IPS-15b (cell line): ENCODE measurements around the gene ABCF3.

Experiments
- H3K27me3 ChIP-seq: one replicate; pipeline ENCODE4 v1.6.1; 2013; ENCODE audit warnings: low read length; ENCODE audit not compliant: control insufficient read depth, insufficient read depth
- H3K36me3 ChIP-seq: one replicate; pipeline ENCODE4 v1.6.1; 2013; ENCODE audit warnings: low read length; ENCODE audit not compliant: control insufficient read depth, insufficient read depth
- H3K4me1 ChIP-seq: one replicate; pipeline ENCODE4 v1.6.1; 2013; ENCODE audit warnings: mild to moderate bottlenecking, low read length; ENCODE audit not compliant: control insufficient read depth, insufficient read depth
- H3K4me3 ChIP-seq: one replicate; pipeline ENCODE4 v1.5.1; 2013; ENCODE audit warnings: low read depth, low read length
- H3K9ac ChIP-seq: one replicate; pipeline ENCODE4 v1.6.1; 2013; ENCODE audit warnings: low read depth, mild to moderate bottlenecking, low read length
- H3K9me3 ChIP-seq: one replicate; pipeline ENCODE4 v1.6.1; 2013; ENCODE audit warnings: mild to moderate bottlenecking, low read length; ENCODE audit not compliant: control insufficient read depth, insufficient read depth

ABCF3 gene

GRCh38 chr3:184169896-184170875 lies 15.8 kb upstream of the ABCF3 start:
- H3K9ac ChIP-seq: no peak overlapping the region

GRCh38 chr3:184171562-184171961 lies 14.4 kb upstream of the ABCF3 start:
- Histone ChIP-seq H3K9ac (no peak overlapping the region), H3K36me3 (peaks cover 27% of the 10 kb centered on the region), H3K27me3 (no peaks in the 10 kb centered on the region), H3K4me1 (no peaks in the 10 kb centered on the region), H3K9me3 (no peaks in the 10 kb centered on the region), H3K4me3 (no peak overlapping the region)

More at GRCh38 chr3:184169896-184170875, 15.8 kb upstream of the ABCF3 start:
- Histone ChIP-seq H3K9me3 (no peaks in the 10 kb centered on the region), H3K4me1 (no peaks in the 10 kb centered on the region), H3K4me3 (no peak overlapping the region), H3K36me3 (peaks cover 39% of the 10 kb centered on the region), H3K27me3 (no peaks in the 10 kb centered on the region)

GRCh38 chr3:184172681-184173373 lies 13.2 kb upstream of the ABCF3 start:
- Histone ChIP-seq H3K36me3 (peaks cover 25% of the 10 kb centered on the region), H3K4me3 (no peak overlapping the region), H3K27me3 (no peaks in the 10 kb centered on the region), H3K9ac (no peak overlapping the region), H3K9me3 (no peaks in the 10 kb centered on the region), H3K4me1 (peaks cover 9% of the 10 kb centered on the region)

DNA sequence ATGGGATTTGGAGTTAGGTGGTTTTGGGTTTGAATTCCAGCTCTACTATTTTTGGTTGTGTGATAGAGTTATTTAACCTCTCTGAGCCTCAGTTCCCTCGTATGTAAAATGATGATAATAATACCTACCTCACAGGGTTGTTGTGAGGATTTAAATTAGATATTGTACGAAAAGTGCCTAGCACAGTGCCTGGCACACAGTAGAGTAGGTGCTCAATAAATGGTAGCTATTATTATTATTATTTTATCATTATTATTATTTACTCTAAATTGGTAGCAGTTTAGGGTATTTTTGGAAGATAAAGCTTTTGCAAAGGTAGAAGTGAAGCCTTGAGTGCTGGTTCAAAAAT lies 12.7 kb upstream of the ABCF3 start:
- Histone ChIP-seq H3K9ac (no peak overlapping the region), H3K9me3 (no peaks in the 10 kb centered on the region), H3K4me3 (no peak overlapping the region), H3K4me1 (peaks cover 9% of the 10 kb centered on the region), H3K36me3 (peaks cover 25% of the 10 kb centered on the region), H3K27me3 (no peaks in the 10 kb centered on the region)

DNA sequence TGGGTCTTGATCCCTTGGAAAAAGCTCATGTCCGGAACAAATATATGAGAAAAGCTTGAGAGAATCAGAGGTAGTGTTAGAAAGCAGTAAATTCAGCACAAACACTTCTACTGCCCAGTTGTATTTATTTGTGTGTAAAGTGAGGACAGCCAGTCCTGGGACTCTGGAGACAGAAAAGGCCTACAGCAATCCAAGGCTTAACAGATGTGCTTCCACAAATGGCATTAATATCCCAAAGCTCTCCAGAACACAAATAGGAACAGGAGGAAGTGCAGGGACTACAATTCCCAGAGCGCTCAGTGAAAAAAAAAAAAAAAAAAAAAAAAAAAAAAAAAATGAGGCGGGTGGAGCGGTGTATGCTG lies 11.7 kb upstream of the ABCF3 start:
- H3K4me1 ChIP-seq: peaks cover 9% of the 10 kb centered on the region
- H3K9ac ChIP-seq: no peak overlapping the region
- no peaks in the 10 kb centered on the region for H3K9me3 ChIP-seq
- H3K4me3 ChIP-seq: no peak overlapping the region
- peaks cover 31% of the 10 kb centered on the region for H3K36me3 ChIP-seq
- no peaks in the 10 kb centered on the region for H3K27me3 ChIP-seq

DNA sequence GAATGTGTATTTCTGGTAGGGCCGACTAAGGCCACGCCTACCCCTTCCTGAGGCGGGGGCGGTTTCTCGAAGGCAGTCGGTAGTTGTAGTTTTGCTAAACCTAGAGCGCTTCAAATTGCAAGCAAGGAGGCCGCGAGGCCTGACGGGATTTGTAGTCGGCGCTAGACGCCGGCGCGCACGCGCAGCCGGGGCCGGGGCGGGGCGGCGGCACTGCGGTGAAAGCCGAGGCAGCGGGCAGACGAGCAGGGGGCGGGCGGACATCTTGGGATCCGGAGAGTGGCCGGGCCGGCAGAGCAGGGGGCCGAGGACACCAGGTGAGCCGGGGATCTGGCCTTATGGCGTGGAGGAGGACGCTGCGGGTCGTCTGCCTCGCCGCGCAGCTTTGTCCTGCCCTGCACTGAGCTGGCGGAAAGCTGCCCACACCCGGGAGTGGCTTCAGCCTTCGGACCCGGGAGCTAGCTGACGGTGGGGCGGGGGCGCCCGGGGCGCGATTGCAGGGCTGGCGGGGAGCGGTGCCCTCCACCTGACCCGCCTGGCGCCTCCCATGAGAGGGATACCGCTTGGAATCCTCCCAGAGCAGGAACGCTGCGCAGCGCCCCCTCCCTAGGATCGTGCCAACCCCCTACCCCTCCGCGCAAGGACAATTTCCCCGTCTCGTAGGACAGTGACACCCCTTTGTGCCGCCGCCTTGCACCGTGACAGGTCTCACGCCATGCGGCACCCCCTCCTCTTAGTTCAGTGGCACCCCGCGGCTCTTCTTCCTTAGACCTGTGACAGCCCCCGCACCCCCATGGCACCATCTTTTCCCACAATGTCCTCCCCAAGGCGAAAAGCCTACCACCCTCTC lies 11.1 kb upstream of the ABCF3 start, which contains the start of gene AP2M1:
TSS of gene AP2M1 (plus strand) at position 210 of the 847 bp plus-strand sequence. CDS start 2,139 bp downstream, outside the sequence.
- Histone ChIP-seq H3K9ac (peak within 1 kb of the TSS; percentile 87), H3K4me1 (peaks cover 9% of the 10 kb centered on the region), H3K9me3 (no peaks in the 10 kb centered on the region), H3K36me3 (peaks cover 37% of the 10 kb centered on the region), H3K27me3 (no peaks in the 10 kb centered on the region), H3K4me3 (peak within 1 kb of the TSS; percentile 82)

- H3K27me3 ChIP-seq: no peaks in the 10 kb centered on the region
- peaks cover 41% of the 10 kb centered on the region for H3K36me3 ChIP-seq
Measured at GRCh38 chr3:184175506-184175905, 10.5 kb upstream of the ABCF3 start.

DNA sequence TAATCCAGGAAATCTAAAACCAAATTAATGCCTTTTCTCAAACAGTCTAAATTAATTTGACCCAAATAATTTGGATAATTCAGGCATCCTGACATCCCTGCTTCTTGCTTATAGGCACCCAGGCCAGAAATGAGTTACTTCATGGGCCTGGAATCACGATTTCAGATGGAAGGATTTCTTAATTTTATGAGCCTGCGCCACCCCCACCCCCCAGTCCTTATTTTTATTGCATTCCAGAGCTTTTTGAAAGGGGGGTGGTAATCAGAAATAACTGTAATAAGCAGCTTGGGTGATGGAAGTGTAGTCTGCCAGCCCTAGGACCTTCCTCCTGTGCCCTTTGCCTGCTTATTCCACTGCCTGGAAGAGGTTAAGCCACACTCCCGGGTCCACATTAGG lies 10.0 kb upstream of the ABCF3 start:
- Histone ChIP-seq H3K9ac (peak overlapping the region; percentile 87), H3K36me3 (peaks cover 45% of the 10 kb centered on the region), H3K4me3 (peak overlapping the region; percentile 82), H3K4me1 (peaks cover 9% of the 10 kb centered on the region), H3K9me3 (no peaks in the 10 kb centered on the region), H3K27me3 (no peaks in the 10 kb centered on the region)

More at GRCh38 chr3:184175506-184175905, 10.5 kb upstream of the ABCF3 start:
- Histone ChIP-seq H3K9ac (peak overlapping the region; percentile 87), H3K4me3 (peak overlapping the region; percentile 82), H3K4me1 (peaks cover 9% of the 10 kb centered on the region), H3K9me3 (no peaks in the 10 kb centered on the region)

DNA sequence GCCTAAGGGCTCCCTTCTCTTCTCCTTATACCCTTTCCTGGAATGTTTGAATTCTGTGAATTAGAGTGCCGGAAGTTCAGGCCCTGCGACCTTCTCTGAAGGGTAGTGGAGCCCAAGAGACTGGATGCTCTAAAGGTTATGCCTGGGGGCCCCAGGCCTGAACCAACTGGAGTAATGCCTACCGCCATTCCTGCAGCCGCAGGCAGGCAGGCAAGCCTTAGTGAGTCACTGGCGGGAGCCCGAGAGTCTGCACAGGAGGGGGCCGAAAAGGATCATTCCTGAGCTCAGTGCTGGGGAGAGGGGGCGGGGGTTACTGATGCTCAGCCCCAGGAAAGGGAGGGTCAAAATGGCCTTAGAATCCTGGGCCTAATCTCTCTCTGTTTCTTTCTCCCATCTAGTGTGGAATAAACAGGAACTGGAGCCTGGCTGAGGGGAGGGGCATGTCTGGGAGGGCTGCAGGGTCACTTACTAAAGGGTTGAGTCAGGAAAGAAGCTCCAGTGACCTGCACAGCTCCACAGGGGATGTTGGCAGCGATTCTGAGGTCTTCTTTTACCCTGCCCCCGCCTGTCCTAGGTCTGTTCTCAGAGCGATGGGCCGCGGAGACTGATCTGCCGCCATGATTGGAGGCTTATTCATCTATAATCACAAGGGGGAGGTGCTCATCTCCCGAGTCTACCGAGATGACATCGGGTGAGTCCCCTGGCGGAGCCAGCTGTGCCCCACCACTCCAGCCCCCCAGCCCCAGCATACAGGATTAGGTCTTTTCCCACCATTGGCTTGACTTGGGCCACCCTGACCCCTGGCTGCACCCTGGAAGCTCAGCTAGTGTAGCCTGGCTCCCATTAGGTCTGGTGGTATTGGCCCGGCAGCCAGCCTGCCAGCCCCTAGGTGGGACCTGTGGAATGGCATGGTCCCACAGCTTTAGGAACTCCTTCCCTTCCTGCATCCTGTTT lies 9.3 kb upstream of the ABCF3 start:
- peaks cover 52% of the 10 kb centered on the region for H3K36me3 ChIP-seq
- no peaks in the 10 kb centered on the region for H3K27me3 ChIP-seq
- H3K9me3 ChIP-seq: no peaks in the 10 kb centered on the region
- H3K4me3 ChIP-seq: peak overlapping the region; percentile 82
- peak overlapping the region; percentile 87 for H3K9ac ChIP-seq
- peaks cover 9% of the 10 kb centered on the region for H3K4me1 ChIP-seq

- Histone ChIP-seq H3K4me3 (peak overlapping the region; percentile 82), H3K9me3 (no peaks in the 10 kb centered on the region), H3K9ac (peak overlapping the region; percentile 70), H3K4me1 (peaks cover 9% of the 10 kb centered on the region), H3K27me3 (no peaks in the 10 kb centered on the region), H3K36me3 (peaks cover 55% of the 10 kb centered on the region)
Measured at GRCh38 chr3:184177331-184177731, 8.7 kb upstream of the ABCF3 start.
